Measurements from ENCODE around the gene PLOD3. TPM values are rescaled to one million over a fixed set of nuclear protein-coding genes. Genes with fewer than 3 reads are reported as not detected.

The PLOD3 gene
- polyA plus RNA-seq, 1 donor (not counting 4 experiments of a cell fraction or from before 2014, with no cell fraction given) = 31.6 TPM

GRCh38 chr7:101179713-101180112 is 37.7 kb downstream of the PLOD3 start:
- no peak for DNase-seq (ENCODE audit: low read depth, low spot score)
- Histone ChIP-seq H4K20me1 (ENCODE audit: control insufficient read depth, extremely low read depth, insufficient read depth, low read length) (no peaks in the 10 kb centered on the region), H3K4me1 (ENCODE audit: control insufficient read depth, extremely low read depth, insufficient read depth, low read length) (no peaks in the 10 kb centered on the region), H3K9me1 (ENCODE audit: control insufficient read depth, extremely low read depth, insufficient read depth, low read length) (no peaks in the 10 kb centered on the region), H3K9ac (ENCODE audit: control insufficient read depth, extremely low read depth, insufficient read depth, low read length) (no peak overlapping the region), H3K79me2 (ENCODE audit: control insufficient read depth, insufficient read depth, low read length) (no peaks in the 10 kb centered on the region), H3K36me3 (ENCODE audit: control insufficient read depth in 2 of 2, extremely low read depth in 1 of 2, insufficient read depth in 2 of 2, low read length in 2 of 2) (no peaks in the 10 kb centered on the region), H2AFZ (ENCODE audit: control insufficient read depth, low read length) (no peak overlapping the region), H3K4me3 (ENCODE audit: control insufficient read depth in 2 of 3, extremely low read depth in 1 of 3, insufficient read depth in 2 of 3, low read depth in 1 of 3, low read length in 3 of 3) (no peak overlapping the region), H3K4me2 (ENCODE audit: control insufficient read depth, extremely low read depth, insufficient read depth, low read depth, low read length) (peak overlapping the region; percentile 16), H3K27ac (ENCODE audit: control insufficient read depth, insufficient read depth, low read length) (no peak overlapping the region), H3K27me3 (ENCODE audit: control insufficient read depth, extremely low read depth, insufficient read depth, low read length) (peaks cover 54% of the 10 kb centered on the region), H3K9me3 (ENCODE audit: control insufficient read depth, low read depth, low read length) (no peaks in the 10 kb centered on the region)
- dilution Hi-C loops (cut with MboI; ENCODE audit: extremely low pct_ligation_motif_present, low sequenced_read_pairs) = no loop called here
- FAIRE-seq = no peak
- no peak for TF ChIP-seq CTCF (optimal IDR thresholded peaks at IDR 0.05 in 1 of 3, IDR thresholded peaks at IDR 0.05 in 1 of 3, conservative IDR thresholded peaks at IDR 0.05 in 1 of 3; ENCODE audit: extremely low read depth in 1 of 3, insufficient read depth in 2 of 3, low read length in 3 of 3)
- no peak for TF ChIP-seq EZH2 (IDR thresholded peaks at IDR 0.05; ENCODE audit: low read length)

DNA sequence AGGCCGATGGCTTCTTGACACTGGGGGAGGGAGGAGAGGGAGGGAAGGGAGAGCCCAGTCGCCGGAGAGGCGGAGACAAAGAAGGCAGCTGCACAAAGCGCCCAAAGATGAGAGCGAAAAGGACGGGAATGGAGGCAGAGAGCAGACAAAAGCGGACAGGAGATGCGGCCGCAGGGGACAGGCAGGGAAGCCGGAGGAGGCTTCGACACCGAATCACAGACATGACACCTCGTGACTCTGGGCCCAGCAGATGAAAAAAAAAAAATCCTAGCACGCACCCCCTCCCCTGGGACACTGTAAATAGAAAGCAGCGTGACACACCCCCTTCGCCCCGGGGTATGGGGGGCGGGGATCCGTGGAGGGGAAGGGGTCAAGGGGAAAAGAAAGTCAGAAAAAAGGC is 38.3 kb downstream of the PLOD3 start:
- no peak overlapping the region for H3K27ac ChIP-seq (ENCODE audit: control insufficient read depth, insufficient read depth, low read length)
- peaks cover 60% of the 10 kb centered on the region for H3K27me3 ChIP-seq (ENCODE audit: control insufficient read depth, extremely low read depth, insufficient read depth, low read length)
- no peak overlapping the region for H2AFZ ChIP-seq (ENCODE audit: control insufficient read depth, low read length)
- H3K9me3 ChIP-seq (ENCODE audit: control insufficient read depth, low read depth, low read length) = no peaks in the 10 kb centered on the region
- TF ChIP-seq CTCF (optimal IDR thresholded peaks at IDR 0.05 in 1 of 3, IDR thresholded peaks at IDR 0.05 in 1 of 3, conservative IDR thresholded peaks at IDR 0.05 in 1 of 3; ENCODE audit: extremely low read depth in 1 of 3, insufficient read depth in 2 of 3, low read length in 3 of 3) (no peak), EZH2 (IDR thresholded peaks at IDR 0.05; ENCODE audit: low read length) (peak; percentile 90)
- no peaks in the 10 kb centered on the region for H3K9me1 ChIP-seq (ENCODE audit: control insufficient read depth, extremely low read depth, insufficient read depth, low read length)
- H3K36me3 ChIP-seq (ENCODE audit: control insufficient read depth in 2 of 2, extremely low read depth in 1 of 2, insufficient read depth in 2 of 2, low read length in 2 of 2) = no peaks in the 10 kb centered on the region
- H3K4me1 ChIP-seq (ENCODE audit: control insufficient read depth, extremely low read depth, insufficient read depth, low read length) = no peaks in the 10 kb centered on the region
- FAIRE-seq (no peak), DNase-seq (ENCODE audit: low read depth, low spot score) (no peak)
- H3K9ac ChIP-seq (ENCODE audit: control insufficient read depth, extremely low read depth, insufficient read depth, low read length) = no peak overlapping the region
- no peaks in the 10 kb centered on the region for H3K79me2 ChIP-seq (ENCODE audit: control insufficient read depth, insufficient read depth, low read length)
- dilution Hi-C loops (cut with MboI; ENCODE audit: extremely low pct_ligation_motif_present, low sequenced_read_pairs) = no loop called here
- H3K4me2 ChIP-seq (ENCODE audit: control insufficient read depth, extremely low read depth, insufficient read depth, low read depth, low read length) = peak overlapping the region; percentile 27
- no peak overlapping the region for H3K4me3 ChIP-seq (ENCODE audit: control insufficient read depth in 2 of 3, extremely low read depth in 1 of 3, insufficient read depth in 2 of 3, low read depth in 1 of 3, low read length in 3 of 3)
- H4K20me1 ChIP-seq (ENCODE audit: control insufficient read depth, extremely low read depth, insufficient read depth, low read length) = no peaks in the 10 kb centered on the region

All from keratinocyte (primary cell).